Vagina (tissue), 2 donors: ENCODE results near the gene CIITA.

Experiments
- POLR2A ChIP-seq, 2 donors: fragments of 450-650 bp; IDR thresholded peaks; one replicate each; pipeline ENCODE4 v1.6.1; 2017; ENCODE audit warnings: antibody characterized with exemption in 2 of 2, mild to moderate bottlenecking in 2 of 2, moderate library complexity in 2 of 2
- POLR2AphosphoS5 ChIP-seq, 2 donors: sonication (generic); formaldehyde crosslinking; IDR thresholded peaks; one replicate each; pipeline ENCODE4 v1.9.0; 2017; ENCODE audit warnings: antibody characterized with exemption in 2 of 2, mild to moderate bottlenecking in 2 of 2, low read depth in 1 of 2; ENCODE audit not compliant: insufficient read depth in 1 of 2
- TF ChIP-seq, protein P1 (sequence below), 3 experiments: fragments of 450-650 bp in 2 of 3; fragments of 200-600 bp in 1 of 3; sonication (generic) in 1 of 3; IDR thresholded peaks; one replicate each; pipeline ENCODE4 v1.5.1; 2017 to 2019; ENCODE audit warnings: antibody characterized with exemption in 3 of 3, mild to moderate bottlenecking in 2 of 3, moderate library complexity in 2 of 3

DNA sequence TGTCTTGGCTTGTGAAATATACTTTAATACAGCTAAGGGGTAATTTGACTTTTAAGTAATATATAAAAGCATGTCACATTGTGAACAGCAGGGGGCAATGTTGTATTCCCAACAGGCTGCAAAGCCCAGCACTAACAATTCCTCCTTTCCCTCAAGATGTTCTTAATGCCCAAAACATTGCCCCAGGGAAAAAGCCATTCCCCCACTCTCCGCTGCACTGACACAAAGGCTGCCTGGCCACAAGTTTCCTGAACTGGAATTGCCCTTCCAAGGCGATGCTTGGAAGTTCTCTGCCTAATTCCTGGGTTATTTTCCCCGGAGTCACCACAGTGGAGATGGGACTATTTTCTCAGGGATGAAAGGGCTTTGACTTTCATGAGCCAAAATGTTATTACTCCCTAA lies 94.6 kb downstream of the CIITA start:
- TF ChIP-seq, protein P1, sequence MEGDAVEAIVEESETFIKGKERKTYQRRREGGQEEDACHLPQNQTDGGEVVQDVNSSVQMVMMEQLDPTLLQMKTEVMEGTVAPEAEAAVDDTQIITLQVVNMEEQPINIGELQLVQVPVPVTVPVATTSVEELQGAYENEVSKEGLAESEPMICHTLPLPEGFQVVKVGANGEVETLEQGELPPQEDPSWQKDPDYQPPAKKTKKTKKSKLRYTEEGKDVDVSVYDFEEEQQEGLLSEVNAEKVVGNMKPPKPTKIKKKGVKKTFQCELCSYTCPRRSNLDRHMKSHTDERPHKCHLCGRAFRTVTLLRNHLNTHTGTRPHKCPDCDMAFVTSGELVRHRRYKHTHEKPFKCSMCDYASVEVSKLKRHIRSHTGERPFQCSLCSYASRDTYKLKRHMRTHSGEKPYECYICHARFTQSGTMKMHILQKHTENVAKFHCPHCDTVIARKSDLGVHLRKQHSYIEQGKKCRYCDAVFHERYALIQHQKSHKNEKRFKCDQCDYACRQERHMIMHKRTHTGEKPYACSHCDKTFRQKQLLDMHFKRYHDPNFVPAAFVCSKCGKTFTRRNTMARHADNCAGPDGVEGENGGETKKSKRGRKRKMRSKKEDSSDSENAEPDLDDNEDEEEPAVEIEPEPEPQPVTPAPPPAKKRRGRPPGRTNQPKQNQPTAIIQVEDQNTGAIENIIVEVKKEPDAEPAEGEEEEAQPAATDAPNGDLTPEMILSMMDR (IDR thresholded peaks at IDR 0.05) = peak; percentile 64 to 92 (median 78)
- TF ChIP-seq POLR2A (IDR thresholded peaks at IDR 0.05) (no peak), POLR2AphosphoS5 (IDR thresholded peaks at IDR 0.05; ENCODE audit: insufficient read depth in 1 of 2, low read depth in 1 of 2) (no peak)
